ENCODE data around the gene SIL1. TPM values are rescaled to one million over a fixed set of nuclear protein-coding genes. Genes with fewer than 3 reads are reported as not detected.

The SIL1 gene
- polyA plus RNA-seq, 2 of the 4 experiments (the other 2 are of a cell fraction), result 27.6 to 45.5 TPM

DNA sequence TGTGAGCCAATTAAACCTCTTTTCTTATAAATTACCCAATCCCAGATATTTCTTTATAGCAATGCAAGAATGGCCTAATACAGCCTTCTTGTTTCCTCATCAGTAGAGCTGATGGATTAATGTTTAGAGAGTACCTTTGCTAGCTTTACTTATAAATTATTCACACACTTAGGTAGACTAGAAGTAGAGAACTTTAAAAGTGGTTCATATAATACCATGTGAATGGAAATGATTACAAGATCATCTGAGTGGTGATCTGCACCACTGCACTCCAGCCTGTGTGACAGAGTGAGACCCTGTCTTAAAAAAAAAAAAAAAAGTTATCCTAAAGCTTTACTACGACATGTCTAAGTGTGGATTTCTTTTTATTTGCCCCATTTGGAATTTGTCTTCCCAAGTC, 299.9 kb downstream of the SIL1 start:
- ChIA-PET POLR2A (no interaction called here), CTCF (no interaction called here)
- Histone ChIP-seq H3K27ac (no peak overlapping the region), H3K4me3 (no peak overlapping the region), H3K9me3 (no peaks in the 10 kb centered on the region), H3K4me2 (no peak overlapping the region), H3K4me1 (peaks cover 13% of the 10 kb centered on the region)
- 85% methylated on average over 1 of the region's 1 CpG for WGBS (ENCODE audit: missing lambda C conversion rate)
- no peak for FAIRE-seq
- TF ChIP-seq CEBPB (IDR thresholded peaks at IDR 0.05) (no peak), CHD2 (IDR thresholded peaks at IDR 0.05; ENCODE audit: low read length, partially characterized antibody) (no peak), JUN (IDR thresholded peaks at IDR 0.05) (no peak), HDAC2 (IDR thresholded peaks at IDR 0.05) (no peak), BHLHE40 (IDR thresholded peaks at IDR 0.05; ENCODE audit: low read depth, low read length) (no peak), CHD4 (IDR thresholded peaks at IDR 0.05; ENCODE audit: borderline replicate concordance) (no peak), RNF2 (IDR thresholded peaks at IDR 0.05; ENCODE audit: borderline replicate concordance, low read depth) (no peak), TFCP2L1 (CRISPR knock-in tag; IDR thresholded peaks at IDR 0.05) (no peak), FOSB (CRISPR knock-in tag; IDR thresholded peaks at IDR 0.05) (no peak), RFX5 (IDR thresholded peaks at IDR 0.05) (no peak), ZC3H11A (IDR thresholded peaks at IDR 0.05) (no peak), RAD21 (conservative IDR thresholded peaks at IDR 0.05 in 1 of 2, IDR thresholded peaks at IDR 0.05 in 1 of 2) (no peak)
- TF ChIP-seq, protein P1, sequence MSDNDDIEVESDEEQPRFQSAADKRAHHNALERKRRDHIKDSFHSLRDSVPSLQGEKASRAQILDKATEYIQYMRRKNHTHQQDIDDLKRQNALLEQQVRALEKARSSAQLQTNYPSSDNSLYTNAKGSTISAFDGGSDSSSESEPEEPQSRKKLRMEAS (IDR thresholded peaks at IDR 0.05), result no peak
- TF ChIP-seq, protein P2, sequence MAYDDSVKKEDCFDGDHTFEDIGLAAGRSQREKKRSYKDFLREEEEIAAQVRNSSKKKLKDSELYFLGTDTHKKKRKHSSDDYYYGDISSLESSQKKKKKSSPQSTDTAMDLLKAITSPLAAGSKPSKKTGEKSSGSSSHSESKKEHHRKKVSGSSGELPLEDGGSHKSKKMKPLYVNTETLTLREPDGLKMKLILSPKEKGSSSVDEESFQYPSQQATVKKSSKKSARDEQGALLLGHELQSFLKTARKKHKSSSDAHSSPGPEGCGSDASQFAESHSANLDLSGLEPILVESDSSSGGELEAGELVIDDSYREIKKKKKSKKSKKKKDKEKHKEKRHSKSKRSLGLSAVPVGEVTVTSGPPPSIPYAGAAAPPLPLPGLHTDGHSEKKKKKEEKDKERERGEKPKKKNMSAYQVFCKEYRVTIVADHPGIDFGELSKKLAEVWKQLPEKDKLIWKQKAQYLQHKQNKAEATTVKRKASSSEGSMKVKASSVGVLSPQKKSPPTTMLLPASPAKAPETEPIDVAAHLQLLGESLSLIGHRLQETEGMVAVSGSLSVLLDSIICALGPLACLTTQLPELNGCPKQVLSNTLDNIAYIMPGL (CRISPR knock-in tag; IDR thresholded peaks at IDR 0.05; ENCODE audit: borderline replicate concordance), result no peak
- TF ChIP-seq, protein P3, sequence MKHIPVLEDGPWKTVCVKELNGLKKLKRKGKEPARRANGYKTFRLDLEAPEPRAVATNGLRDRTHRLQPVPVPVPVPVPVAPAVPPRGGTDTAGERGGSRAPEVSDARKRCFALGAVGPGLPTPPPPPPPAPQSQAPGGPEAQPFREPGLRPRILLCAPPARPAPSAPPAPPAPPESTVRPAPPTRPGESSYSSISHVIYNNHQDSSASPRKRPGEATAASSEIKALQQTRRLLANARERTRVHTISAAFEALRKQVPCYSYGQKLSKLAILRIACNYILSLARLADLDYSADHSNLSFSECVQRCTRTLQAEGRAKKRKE (CRISPR knock-in tag; IDR thresholded peaks at IDR 0.05; ENCODE audit: low read depth), result no peak
- no peak for DNase-seq (ENCODE audit: low read depth in 1 of 2, low spot score in 1 of 2)
- ATAC-seq, result no peak

Small RNAs within 50 kb of the gene (small RNA-seq; reads per million reads assigned to genes)
- gene RNU6-572P, result 0 reads per million in 6 experiments

Other genes with a start within 250 kb of the SIL1 start
- gene MATR3, start 95.4 kb upstream of the SIL1 start, polyA plus RNA-seq (2011; rRNA removed), result 157 and 178 TPM in 2 replicates
- gene MATR3, start 95.4 kb upstream of the SIL1 start, polyA plus RNA-seq (2017; fragmentation: RNase III; extraction: RNeasy Plus Mini Kit Qiagen cat#74134 plus additional on column Dnase treatment), result 181 to 189 TPM (median 187 TPM) in 3 replicates
- gene PAIP2, start 143.5 kb upstream of the SIL1 start, polyA plus RNA-seq (2011; rRNA removed), result 91.4 and 128 TPM in 2 replicates
- 95.3 to 109 TPM (median 98.2 TPM) in 3 replicates for gene PAIP2, start 143.5 kb upstream of the SIL1 start, polyA plus RNA-seq (2017; fragmentation: RNase III; extraction: RNeasy Plus Mini Kit Qiagen cat#74134 plus additional on column Dnase treatment)
- gene SLC23A1, start 184.9 kb upstream of the SIL1 start, polyA plus RNA-seq (2011; rRNA removed), result 7.7 and 9.5 TPM in 2 replicates
- 4.0 to 5.1 TPM (median 4.3 TPM) in 3 replicates for gene SLC23A1, start 184.9 kb upstream of the SIL1 start, polyA plus RNA-seq (2017; fragmentation: RNase III; extraction: RNeasy Plus Mini Kit Qiagen cat#74134 plus additional on column Dnase treatment)
- 0.09 TPM in 1 of 2 replicates, not detected in the other for gene MZB1, start 191.5 kb upstream of the SIL1 start, polyA plus RNA-seq (2011; rRNA removed)
- 0.09 to 0.14 TPM in 2 of 3 replicates, not detected in the other for gene MZB1, start 191.5 kb upstream of the SIL1 start, polyA plus RNA-seq (2017; fragmentation: RNase III; extraction: RNeasy Plus Mini Kit Qiagen cat#74134 plus additional on column Dnase treatment)
- gene PROB1, start 196.7 kb upstream of the SIL1 start, polyA plus RNA-seq (2011; rRNA removed), result 0.23 and 0.33 TPM in 2 replicates
- 0.47 to 0.67 TPM (median 0.48 TPM) in 3 replicates for gene PROB1, start 196.7 kb upstream of the SIL1 start, polyA plus RNA-seq (2017; fragmentation: RNase III; extraction: RNeasy Plus Mini Kit Qiagen cat#74134 plus additional on column Dnase treatment)
- 4.5 and 5.7 TPM in 2 replicates for gene SPATA24, start 205.7 kb upstream of the SIL1 start, polyA plus RNA-seq (2011; rRNA removed)
- gene SPATA24, start 205.7 kb upstream of the SIL1 start, polyA plus RNA-seq (2017; fragmentation: RNase III; extraction: RNeasy Plus Mini Kit Qiagen cat#74134 plus additional on column Dnase treatment), result 6.9 to 7.5 TPM (median 7.0 TPM) in 3 replicates
- gene DNAJC18, start 241.2 kb upstream of the SIL1 start, polyA plus RNA-seq (2011; rRNA removed), result 5.3 TPM in 2 replicates
- 4.2 to 6.1 TPM (median 5.3 TPM) in 3 replicates for gene DNAJC18, start 241.2 kb upstream of the SIL1 start, polyA plus RNA-seq (2017; fragmentation: RNase III; extraction: RNeasy Plus Mini Kit Qiagen cat#74134 plus additional on column Dnase treatment)

All from A549 (cell line).